Keratinocyte (primary cell): Measurements from ENCODE around the gene TEX19. TPM values are rescaled to one million over a fixed set of nuclear protein-coding genes. Genes with fewer than 3 reads are reported as not detected.

Experiments used
- DNase-seq: peaks from one replicate; pipeline ENCODE4 v3.0.0-alpha.2; 2011; ENCODE audit warnings: low read depth, missing footprints, low spot score
- FAIRE-seq: peaks from 2 replicates; lab custom pipeline; 2011; peaks lifted over from hg19 to GRCh38; lab: Jason Lieb, UNC
- H2AFZ ChIP-seq: 2 replicates; pipeline ENCODE4 v1.6.0; 2012; ENCODE audit warnings: low read length, control low read depth, inconsistent platforms; ENCODE audit not compliant: control insufficient read depth
- H3K27ac ChIP-seq: 2 replicates; pipeline ENCODE4 v1.5.1; 2011; ENCODE audit warnings: low read length; ENCODE audit not compliant: control insufficient read depth, insufficient read depth
- H3K27me3 ChIP-seq: 3 replicates; pipeline ENCODE4 v1.6.0; 2011; ENCODE audit warnings: low read length; ENCODE audit not compliant: control insufficient read depth, insufficient read depth; ENCODE audit errors: extremely low read depth
- H3K36me3 ChIP-seq, 2 experiments: 2 replicates in 1 of 2; 3 replicates in 1 of 2; pipeline ENCODE4 v1.5.1; 2011; ENCODE audit warnings: low read length in 2 of 2, mild to moderate bottlenecking in 1 of 2; ENCODE audit not compliant: control insufficient read depth in 2 of 2, insufficient read depth in 2 of 2; ENCODE audit errors: extremely low read depth in 1 of 2
- H3K4me1 ChIP-seq: 3 replicates; pipeline ENCODE4 v1.5.1; 2011; ENCODE audit warnings: low read length; ENCODE audit not compliant: control insufficient read depth, insufficient read depth; ENCODE audit errors: extremely low read depth
- H3K4me2 ChIP-seq: 3 replicates; pipeline ENCODE4 v1.6.0; 2011; ENCODE audit warnings: low read depth, low read length; ENCODE audit not compliant: control insufficient read depth, insufficient read depth; ENCODE audit errors: extremely low read depth
- H3K4me3 ChIP-seq, 3 experiments: fragments of 200-600 bp in 1 of 3; sonication (generic) in 1 of 3; 2 replicates in 2 of 3; 3 replicates in 1 of 3; pipeline ENCODE4 v1.5.1; 2011 to 2016; ENCODE audit warnings: low read length in 3 of 3, mild to moderate bottlenecking in 3 of 3, control low read depth in 2 of 3, inconsistent platforms in 1 of 3, low read depth in 1 of 3, mixed read lengths in 1 of 3, mixed run types in 1 of 3, moderate library complexity in 1 of 3; ENCODE audit not compliant: control insufficient read depth in 2 of 3, insufficient read depth in 2 of 3; ENCODE audit errors: extremely low read depth in 1 of 3
- H3K79me2 ChIP-seq: 2 replicates; pipeline ENCODE4 v1.6.0; 2012; ENCODE audit warnings: low read length; ENCODE audit not compliant: control insufficient read depth, insufficient read depth
- H3K9ac ChIP-seq: 3 replicates; pipeline ENCODE4 v1.6.0; 2011; ENCODE audit warnings: low read length; ENCODE audit not compliant: control insufficient read depth, insufficient read depth; ENCODE audit errors: extremely low read depth
- H3K9me1 ChIP-seq: 3 replicates; pipeline ENCODE4 v1.6.0; 2011; ENCODE audit warnings: low read length; ENCODE audit not compliant: control insufficient read depth, insufficient read depth; ENCODE audit errors: extremely low read depth
- H3K9me3 ChIP-seq: 2 replicates; pipeline ENCODE4 v1.5.1; 2012; ENCODE audit warnings: low read depth, low read length; ENCODE audit not compliant: control insufficient read depth
- H4K20me1 ChIP-seq: 3 replicates; pipeline ENCODE4 v1.6.0; 2011; ENCODE audit warnings: low read length; ENCODE audit not compliant: control insufficient read depth, insufficient read depth; ENCODE audit errors: extremely low read depth
- CTCF ChIP-seq, 3 experiments: IDR thresholded peaks in 1 of 3; conservative IDR thresholded peaks in 1 of 3; optimal IDR thresholded peaks in 1 of 3; 2 replicates in 2 of 3; 3 replicates in 1 of 3; pipeline versions ENCODE3 to v1.5.1; 2011; ENCODE audit warnings: low read length in 3 of 3, mild to moderate bottlenecking in 3 of 3, moderate library complexity in 2 of 3, control low read depth in 1 of 3, inconsistent platforms in 1 of 3; ENCODE audit not compliant: insufficient read depth in 2 of 3; ENCODE audit errors: extremely low read depth in 1 of 3
- EZH2 ChIP-seq: IDR thresholded peaks from one replicate; pipeline ENCODE4 v1.6.1; 2012; ENCODE audit warnings: inconsistent platforms, mild to moderate bottlenecking, low read length, moderate library complexity
- dilution Hi-C: fragments of 300-500 bp; cut with MboI; formaldehyde crosslinking; loops from one replicate; pipeline ENCODE4 v1.7.0; 2020; ENCODE audit warnings: low sequenced_read_pairs; ENCODE audit not compliant: extremely low pct_ligation_motif_present
- polyA plus RNA-seq, 5 experiments: library from polyadenylated mRNA; depleted of rRNA in 3 of 5; stranded (reverse) in 3 of 5; stranded (forward) in 1 of 5; unstranded in 1 of 5; fragments of >200 nt; gene quantifications; 1 replicate in 1 of 5; 2 replicates in 3 of 5; 3 replicates in 1 of 5; pipeline versions ENCODE4 v1.2.1 to v1.2.3, GENCODE V29; 2011 to 2012; ENCODE audit warnings: missing spikeins in 2 of 5, low read depth in 1 of 5, low replicate concordance in 1 of 5

The TEX19 gene
- polyA plus RNA-seq, 1 donor (not counting 4 experiments of a cell fraction or from before 2014, with no cell fraction given) = not detected

GRCh38 chr17:82400830-82401229 lies 41.8 kb downstream of the TEX19 start:
- Histone ChIP-seq H3K4me3 (no peak overlapping the region), H3K79me2 (no peaks in the 10 kb centered on the region), H3K4me2 (no peak overlapping the region), H3K9ac (no peak overlapping the region), H2AFZ (no peak overlapping the region), H3K9me3 (no peaks in the 10 kb centered on the region), H4K20me1 (no peaks in the 10 kb centered on the region), H3K27me3 (no peaks in the 10 kb centered on the region), H3K27ac (no peak overlapping the region), H3K36me3 (peaks cover 2 to 8% of the 10 kb centered on the region in 2 experiments), H3K4me1 (no peaks in the 10 kb centered on the region), H3K9me1 (no peaks in the 10 kb centered on the region)
- DNase-seq (no peak), FAIRE-seq (no peak)
- no peak for TF ChIP-seq CTCF (optimal IDR thresholded peaks at IDR 0.05 in 1 of 3, IDR thresholded peaks at IDR 0.05 in 1 of 3, conservative IDR thresholded peaks at IDR 0.05 in 1 of 3; ENCODE audit: extremely low read depth in 1 of 3, insufficient read depth in 2 of 3, low read length in 3 of 3)
- TF ChIP-seq EZH2 = no peak
- dilution Hi-C loops = no loop called here

DNA sequence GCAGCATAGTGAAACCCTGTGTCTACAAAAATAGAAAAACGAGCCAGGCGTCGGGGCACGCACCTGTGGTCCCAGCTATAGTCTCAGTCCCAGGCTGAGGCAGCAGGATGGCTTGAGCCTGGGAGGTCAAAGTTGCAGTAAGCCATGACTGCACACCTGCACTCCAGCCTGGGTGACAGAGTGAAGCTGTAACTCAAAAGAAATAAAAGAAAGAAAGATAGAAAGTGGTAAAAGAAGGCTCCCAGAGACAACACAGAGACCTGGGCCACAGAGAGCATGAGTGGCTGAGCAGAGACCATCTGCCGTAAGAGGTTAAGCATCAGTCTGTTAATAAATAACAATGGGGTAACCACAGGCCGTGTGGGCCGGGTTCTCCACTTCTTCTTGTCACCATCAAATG lies 43.8 kb downstream of the TEX19 start:
- Histone ChIP-seq H4K20me1 (no peaks in the 10 kb centered on the region), H2AFZ (no peak overlapping the region), H3K36me3 (peaks cover 2 to 8% of the 10 kb centered on the region in 2 experiments), H3K27me3 (no peaks in the 10 kb centered on the region), H3K9me3 (no peaks in the 10 kb centered on the region), H3K79me2 (no peaks in the 10 kb centered on the region), H3K9me1 (no peaks in the 10 kb centered on the region), H3K9ac (no peak overlapping the region), H3K4me1 (no peaks in the 10 kb centered on the region), H3K27ac (no peak overlapping the region), H3K4me2 (no peak overlapping the region), H3K4me3 (no peak overlapping the region)
- dilution Hi-C loops = no loop called here
- TF ChIP-seq CTCF (optimal IDR thresholded peaks at IDR 0.05 in 1 of 3, IDR thresholded peaks at IDR 0.05 in 1 of 3, conservative IDR thresholded peaks at IDR 0.05 in 1 of 3; ENCODE audit: extremely low read depth in 1 of 3, insufficient read depth in 2 of 3, low read length in 3 of 3) (no peak), EZH2 (no peak)
- FAIRE-seq = no peak
- DNase-seq = no peak
